Uterus (tissue), 4 donors: ENCODE results near the gene ARHGEF10L. TPM values are rescaled to one million over a fixed set of nuclear protein-coding genes. Genes with fewer than 3 reads are reported as not detected.

Experiments used
- DNase-seq, 2 donors: peaks; one replicate each; pipeline ENCODE4 v3.0.0-alpha.2; 2019 to 2020
- H3K27ac ChIP-seq, 2 donors: fragments of 200-600 bp; sonication (generic); 1 replicate in 1 of 2; 2 replicates in 1 of 2; pipeline ENCODE4 v1.5.1; 2016 to 2018
- H3K27me3 ChIP-seq, 2 donors: fragments of 200-600 bp; sonication (generic); one replicate each; pipeline ENCODE4 v1.5.1; 2018 to 2019; ENCODE audit warnings: control low read depth in 1 of 2
- H3K36me3 ChIP-seq, 2 donors: fragments of 200-600 bp; sonication (generic); one replicate each; pipeline ENCODE4 v1.5.1; 2019; ENCODE audit warnings: control low read depth in 1 of 2
- H3K4me1 ChIP-seq, 2 donors: fragments of 200-600 bp; sonication (generic); one replicate each; pipeline ENCODE4 v1.5.1; 2018 to 2019; ENCODE audit warnings: control low read depth in 1 of 2
- H3K4me3 ChIP-seq, 2 donors: fragments of 200-600 bp; sonication (generic); 1 replicate in 1 of 2; 2 replicates in 1 of 2; pipeline ENCODE4 v1.5.1; 2018 to 2019; ENCODE audit warnings: mild to moderate bottlenecking in 1 of 2
- H3K9me3 ChIP-seq, 2 donors: fragments of 200-600 bp; sonication (generic); one replicate each; pipeline ENCODE4 v1.5.1; 2019; ENCODE audit warnings: control low read depth in 1 of 2
- POLR2A ChIP-seq, 2 donors: fragments of 450-650 bp; IDR thresholded peaks; one replicate each; pipeline ENCODE4 v1.6.1; 2016; ENCODE audit warnings: antibody characterized with exemption in 2 of 2, mild to moderate bottlenecking in 1 of 2, moderate library complexity in 1 of 2
- intact Hi-C: fragments of 100-400 bp; cut with DNase I; formaldehyde crosslinking; loops from one replicate; pipeline ENCODE4 v1.15.1; 2023; ENCODE audit warnings: low total_unique reads
- total RNA-seq, 4 donors: library from RNA; depleted of rRNA in 3 of 4; stranded (reverse); fragments of >200 nt in 3 of 4; gene quantifications; one replicate each; pipeline versions ENCODE4 v1.1.0 to v1.2.4, GENCODE V29; 2014 to 2023
- TF ChIP-seq, protein P1 (sequence below), 4 experiments: fragments of 200-600 bp in 2 of 4; fragments of 450-650 bp in 2 of 4; sonication (generic) in 2 of 4; IDR thresholded peaks; one replicate each; pipeline ENCODE4 v1.5.1; 2016 to 2019; ENCODE audit warnings: antibody characterized with exemption in 4 of 4, mild to moderate bottlenecking in 2 of 4, moderate library complexity in 1 of 4
- donor health status: DM: yes; HTN: yes; CAD: no.

Gene ARHGEF10L
- total RNA-seq, 4 donors from 2014 or later = 5.6 to 61.9 (median 19.1) TPM

DNA sequence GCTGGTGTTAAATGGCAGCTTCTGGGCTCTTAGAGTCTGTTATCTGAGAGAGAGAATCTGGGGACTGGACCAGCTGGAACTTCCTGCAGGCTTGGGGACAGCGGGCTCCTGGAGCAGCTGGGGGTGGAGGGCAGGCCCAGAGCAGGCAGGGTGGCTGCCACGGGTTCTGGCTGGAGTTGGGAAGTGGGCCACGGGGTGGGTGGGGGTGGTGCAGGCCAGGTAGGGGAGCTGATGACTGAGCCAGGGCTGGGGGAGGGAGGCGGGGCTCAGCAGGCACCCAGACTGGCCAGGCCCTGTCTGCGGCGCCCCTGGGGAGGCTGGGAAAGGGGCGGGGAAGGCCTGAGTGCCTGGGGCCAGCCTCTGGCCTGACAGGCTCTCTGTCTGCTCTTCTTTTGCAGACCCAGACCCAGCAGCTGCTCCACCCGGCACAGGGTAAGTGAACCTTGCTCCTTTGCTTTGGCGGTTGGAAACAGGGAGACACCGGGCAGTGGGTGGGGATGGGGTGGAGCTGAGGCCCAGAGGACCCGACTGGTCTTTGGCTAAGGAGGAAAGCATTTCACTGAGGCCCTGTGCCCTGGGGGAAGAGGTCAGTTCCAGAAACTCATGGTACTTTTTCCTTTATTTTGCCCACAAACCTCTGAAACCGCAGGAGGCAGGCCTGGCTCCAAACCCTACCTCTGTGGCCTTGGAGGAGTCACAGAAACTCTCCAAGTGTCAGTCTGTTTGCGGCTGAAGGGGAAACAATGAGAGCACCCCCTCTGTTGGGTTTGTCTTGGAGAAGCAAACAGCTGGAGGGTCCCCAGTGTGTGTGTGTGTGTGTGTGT, 48.8 kb downstream of the ARHGEF10L start:
- H3K27ac ChIP-seq = peak overlapping the region; percentile 60 to 65
- no peak overlapping the region for H3K4me3 ChIP-seq
- intact Hi-C loops = no loop called here
- DNase-seq = no peak
- TF ChIP-seq, protein P1, sequence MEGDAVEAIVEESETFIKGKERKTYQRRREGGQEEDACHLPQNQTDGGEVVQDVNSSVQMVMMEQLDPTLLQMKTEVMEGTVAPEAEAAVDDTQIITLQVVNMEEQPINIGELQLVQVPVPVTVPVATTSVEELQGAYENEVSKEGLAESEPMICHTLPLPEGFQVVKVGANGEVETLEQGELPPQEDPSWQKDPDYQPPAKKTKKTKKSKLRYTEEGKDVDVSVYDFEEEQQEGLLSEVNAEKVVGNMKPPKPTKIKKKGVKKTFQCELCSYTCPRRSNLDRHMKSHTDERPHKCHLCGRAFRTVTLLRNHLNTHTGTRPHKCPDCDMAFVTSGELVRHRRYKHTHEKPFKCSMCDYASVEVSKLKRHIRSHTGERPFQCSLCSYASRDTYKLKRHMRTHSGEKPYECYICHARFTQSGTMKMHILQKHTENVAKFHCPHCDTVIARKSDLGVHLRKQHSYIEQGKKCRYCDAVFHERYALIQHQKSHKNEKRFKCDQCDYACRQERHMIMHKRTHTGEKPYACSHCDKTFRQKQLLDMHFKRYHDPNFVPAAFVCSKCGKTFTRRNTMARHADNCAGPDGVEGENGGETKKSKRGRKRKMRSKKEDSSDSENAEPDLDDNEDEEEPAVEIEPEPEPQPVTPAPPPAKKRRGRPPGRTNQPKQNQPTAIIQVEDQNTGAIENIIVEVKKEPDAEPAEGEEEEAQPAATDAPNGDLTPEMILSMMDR (IDR thresholded peaks at IDR 0.05) = no peak
- TF ChIP-seq POLR2A (IDR thresholded peaks at IDR 0.05) = no peak
- H3K9me3 ChIP-seq = no peaks in the 10 kb centered on the region
- no peaks in the 10 kb centered on the region for H3K27me3 ChIP-seq
- H3K36me3 ChIP-seq = no peaks in the 10 kb centered on the region
- peaks cover 0 to 9% of the 10 kb centered on the region in 2 donors for H3K4me1 ChIP-seq

DNA sequence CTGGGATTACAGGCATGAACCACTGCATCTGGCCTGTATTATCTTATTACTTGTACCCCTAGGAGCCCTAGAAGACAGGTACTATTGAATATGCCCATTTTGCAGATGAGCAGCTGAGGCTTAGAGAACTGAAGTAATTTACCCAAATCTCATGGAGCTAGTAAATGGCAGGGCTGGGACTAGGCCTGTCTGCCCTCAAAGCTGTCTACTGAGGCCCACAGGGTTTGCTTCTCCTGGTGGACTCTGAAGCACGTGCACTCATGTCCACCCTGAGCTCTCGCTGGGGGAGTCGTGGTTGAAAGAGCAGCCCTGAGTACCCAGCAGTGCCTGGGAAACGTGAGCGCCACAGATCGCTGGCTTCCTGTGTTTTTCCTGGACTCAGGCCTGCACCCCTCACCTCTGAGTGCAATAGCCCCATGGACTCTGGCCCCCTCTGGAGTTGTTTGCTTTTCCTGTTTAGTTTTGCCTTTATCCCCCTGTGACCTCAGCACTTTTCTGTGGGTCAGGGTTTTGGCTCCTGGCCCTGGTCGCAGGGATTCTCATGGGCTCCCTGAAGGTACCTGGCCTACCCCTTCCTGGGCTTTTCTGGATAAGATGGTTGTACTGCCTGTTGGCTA, 52.4 kb downstream of the ARHGEF10L start:
- no peak for DNase-seq
- no peak overlapping the region for H3K27ac ChIP-seq
- no peaks in the 10 kb centered on the region for H3K9me3 ChIP-seq
- intact Hi-C loops = no loop called here
- no peaks in the 10 kb centered on the region for H3K27me3 ChIP-seq
- H3K4me3 ChIP-seq = no peak overlapping the region
- H3K4me1 ChIP-seq = peaks cover 0 to 9% of the 10 kb centered on the region in 2 donors
- H3K36me3 ChIP-seq = no peaks in the 10 kb centered on the region
- TF ChIP-seq, protein P1 (IDR thresholded peaks at IDR 0.05) = no peak
- TF ChIP-seq POLR2A (IDR thresholded peaks at IDR 0.05) = no peak

DNA sequence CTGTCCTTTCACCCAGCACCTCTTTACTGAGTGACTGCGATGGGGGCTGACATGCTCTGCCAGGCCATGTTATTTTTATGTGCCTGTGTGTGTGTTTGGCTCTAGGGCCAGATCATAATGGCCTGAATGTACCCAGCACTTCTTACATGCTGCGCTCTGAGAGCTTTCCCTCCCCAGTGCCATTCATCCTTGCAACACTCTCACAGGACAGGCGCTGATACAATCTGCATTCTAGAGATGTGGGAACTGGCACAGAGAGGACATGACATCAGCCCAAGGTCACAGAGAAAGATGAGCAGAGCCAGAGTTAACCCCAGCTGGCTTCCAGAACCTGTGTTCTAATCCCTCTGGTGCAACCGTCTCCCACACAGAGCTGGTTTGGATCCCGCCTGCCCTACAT, 54.5 kb downstream of the ARHGEF10L start:
- intact Hi-C loops = no loop called here
- TF ChIP-seq, protein P1 (IDR thresholded peaks at IDR 0.05) = no peak
- no peak for TF ChIP-seq POLR2A (IDR thresholded peaks at IDR 0.05)
- no peak for DNase-seq
- H3K27ac ChIP-seq = no peak overlapping the region
- H3K36me3 ChIP-seq = no peaks in the 10 kb centered on the region
- H3K9me3 ChIP-seq = no peaks in the 10 kb centered on the region
- H3K4me1 ChIP-seq = no peaks in the 10 kb centered on the region
- no peaks in the 10 kb centered on the region for H3K27me3 ChIP-seq
- no peak overlapping the region for H3K4me3 ChIP-seq

DNA sequence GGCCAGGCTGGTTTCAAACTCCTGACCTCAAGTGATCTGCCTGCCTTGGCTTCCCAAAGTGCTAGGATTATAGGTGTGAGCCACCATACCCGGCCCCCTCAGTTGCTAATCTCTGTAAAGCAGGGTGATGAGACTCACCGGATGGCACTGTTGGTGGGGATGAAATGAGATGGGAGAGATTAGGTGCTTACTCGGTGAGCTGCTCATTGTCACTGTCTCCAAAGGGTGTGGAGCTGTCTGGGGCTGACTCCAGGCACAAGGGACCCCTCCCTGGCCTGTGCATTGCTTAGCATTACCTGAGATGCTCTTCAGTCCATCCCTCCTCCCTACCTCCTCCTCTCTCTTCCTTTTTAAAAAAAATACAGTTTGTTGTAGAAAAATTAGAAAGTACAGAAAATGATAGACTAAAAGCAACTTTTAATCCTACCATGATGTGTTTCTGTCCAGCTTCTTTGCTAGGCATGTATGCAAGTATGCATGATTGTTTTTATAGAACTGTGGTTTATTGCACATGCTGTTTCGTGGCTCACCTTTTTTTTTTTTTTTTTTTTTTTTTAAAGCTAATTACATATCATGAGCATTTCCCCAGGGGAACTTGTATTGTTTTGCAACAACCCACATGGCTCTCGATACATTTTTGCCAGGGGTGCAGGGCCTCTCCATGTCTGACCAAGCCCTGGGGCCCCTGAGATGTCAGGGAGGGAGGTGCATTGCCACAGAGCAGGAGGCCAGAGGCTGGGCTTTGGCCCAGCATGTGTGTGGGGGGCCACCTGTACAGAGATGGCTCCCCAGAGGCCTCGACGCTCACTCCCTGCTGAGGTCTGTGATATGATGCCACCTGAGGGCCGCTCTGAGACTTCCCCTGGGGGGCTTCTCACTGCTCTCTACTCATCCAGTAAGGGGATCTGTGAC, 55.4 kb downstream of the ARHGEF10L start:
- intact Hi-C loops = no loop called here
- Histone ChIP-seq H3K9me3 (no peaks in the 10 kb centered on the region), H3K4me1 (no peaks in the 10 kb centered on the region), H3K27ac (no peak overlapping the region), H3K4me3 (no peak overlapping the region), H3K36me3 (no peaks in the 10 kb centered on the region), H3K27me3 (no peaks in the 10 kb centered on the region)
- TF ChIP-seq, protein P1 (IDR thresholded peaks at IDR 0.05) = no peak
- no peak for TF ChIP-seq POLR2A (IDR thresholded peaks at IDR 0.05)
- DNase-seq = no peak
